Measurements from ENCODE around the gene DPP3. TPM values are rescaled to one million over a fixed set of nuclear protein-coding genes. Genes with fewer than 3 reads are reported as not detected.
"Not testable (repeated sequence)": the region's sequence is repeated elsewhere in the genome, so short reads cannot be mapped to it uniquely, and the experiment has no call there.

The DPP3 gene
- total RNA-seq, 1 donor from 2014 or later = 63.3 TPM

DNA sequence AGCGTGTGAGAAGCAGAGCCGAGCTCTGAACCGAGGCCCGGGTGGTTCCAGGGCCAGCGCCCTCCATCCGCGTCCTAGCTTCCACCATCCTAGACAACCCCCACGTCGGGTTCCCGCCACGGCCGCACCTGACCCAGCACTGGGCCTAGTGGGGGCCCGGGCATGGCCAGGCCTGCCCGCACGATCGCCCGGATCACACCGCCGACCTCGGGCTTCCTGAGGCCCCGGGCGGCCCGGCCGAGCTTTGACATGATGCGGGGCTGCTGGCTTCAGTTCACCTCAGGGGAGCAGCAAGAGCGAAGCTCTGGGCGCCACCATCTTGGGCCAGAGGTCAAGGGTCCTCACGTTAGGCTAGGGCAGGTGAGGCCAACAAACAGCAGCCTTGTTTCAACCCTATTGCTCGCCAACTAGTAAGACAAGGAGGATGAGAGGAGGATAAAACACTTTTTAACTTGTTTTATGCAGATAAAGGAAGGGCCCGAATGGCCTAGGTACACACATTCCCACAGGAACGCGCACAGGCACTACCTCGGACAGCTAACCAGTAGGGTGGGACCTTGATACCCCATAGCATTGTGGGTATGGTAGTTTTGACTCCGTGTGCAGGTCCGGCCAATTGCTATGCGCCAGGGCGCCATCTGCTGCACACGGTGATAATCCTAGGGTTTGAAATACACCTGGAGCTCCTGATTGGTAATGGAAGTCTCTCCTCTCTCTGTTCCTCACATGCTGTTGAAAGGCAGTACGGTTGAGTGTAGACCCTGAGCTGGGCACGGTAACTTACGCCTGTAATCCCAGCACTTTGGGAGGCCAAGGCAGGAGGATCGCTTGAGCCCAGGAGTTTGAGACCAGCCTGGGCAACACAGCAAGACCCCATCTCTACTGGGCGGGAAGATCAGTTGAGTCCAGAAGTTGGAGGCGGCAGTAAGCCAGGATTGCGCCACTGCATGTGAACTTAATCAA is 41.4 kb upstream of the DPP3 start, which contains the start of gene MRPL11:
TSS of gene MRPL11 (minus strand) at position 345 of the 963 bp plus-strand sequence. CDS start at position 251, 94 bp downstream.
- ATAC-seq (ENCODE audit: low read depth) = peak; percentile 98
- CTCF ChIA-PET = interaction anchor here (0.8 to 2.4 kb wide), 21 partner anchors 8 to 239 kb away, joined by 3 to 19 read pairs (median 7); partner anchors contain the start of genes DPP3, NPAS4, PELI3 and RBM4

DNA sequence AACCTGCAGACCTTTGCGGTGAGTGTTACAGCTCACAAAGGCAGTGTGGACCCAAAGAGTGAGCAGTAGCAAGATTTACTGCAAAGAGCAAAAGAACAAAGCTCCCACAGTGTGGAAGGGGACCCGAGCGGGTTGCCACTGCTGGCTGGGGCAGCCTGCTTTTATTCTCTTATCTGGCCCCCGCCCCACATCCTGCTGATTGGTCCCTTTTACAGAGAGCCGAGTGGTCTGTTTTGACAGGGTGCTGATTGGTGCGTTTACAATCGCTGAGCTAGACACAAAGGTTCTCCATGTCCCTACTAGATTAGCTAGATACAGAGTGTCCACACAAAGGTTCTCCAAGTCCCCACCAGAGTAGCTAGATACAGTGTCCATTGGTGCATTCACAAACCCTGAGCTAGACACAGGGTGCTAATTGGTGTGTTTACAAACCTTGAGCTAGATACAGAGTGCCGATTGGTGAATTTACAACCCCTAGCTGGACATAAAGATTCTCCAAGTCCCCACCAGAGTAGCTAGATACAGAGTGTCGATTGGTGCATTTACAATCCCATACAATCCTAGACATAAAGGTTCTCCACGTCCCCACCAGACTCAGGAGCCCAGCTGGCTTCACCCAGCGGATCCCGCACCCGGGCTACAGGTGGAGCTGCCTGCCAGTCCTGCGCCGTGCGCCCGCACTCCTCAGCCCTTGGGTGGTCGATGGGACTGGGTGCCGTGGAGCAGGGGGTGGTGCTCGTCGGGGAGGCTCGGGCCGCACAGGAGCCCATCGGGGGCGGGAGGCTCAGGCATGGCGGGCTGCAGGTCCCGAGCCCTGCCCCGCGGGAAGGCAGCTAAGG is 39.9 kb upstream of the DPP3 start:
- H3K27me3 Mint-ChIP-seq; intact Hi-C loops (cut with micrococcal nuclease); POLR2A ChIA-PET; H3K4me1 Mint-ChIP-seq; H3K27ac Mint-ChIP-seq; DNase-seq; ATAC-seq (ENCODE audit: low read depth); H3K4me3 Mint-ChIP-seq: not testable (repeated sequence)
- CTCF ChIA-PET = interaction anchor here (1.3 to 2.4 kb wide), 2 partner anchors 10 to 29 kb away, joined by 3 to 9 read pairs; no protein-coding TSS in a partner anchor
- H3K36me3 Mint-ChIP-seq (ENCODE audit: low read depth) = peaks cover 29% of the 10 kb centered on the region
- H3K9me3 Mint-ChIP-seq = peaks cover 11% of the 10 kb centered on the region

More for the DNA sequence above, 41.4 kb upstream of the DPP3 start, which contains the start of gene MRPL11:
- Mint-ChIP-seq H3K4me3 (peak within 1 kb of the TSS; percentile 87), H3K36me3 (ENCODE audit: low read depth) (peaks cover 37% of the 10 kb centered on the region), H3K27ac (peak within 1 kb of the TSS; percentile 97), H3K9me3 (peaks cover 9% of the 10 kb centered on the region), H3K27me3 (peaks cover 4% of the 10 kb centered on the region), H3K4me1 (peaks cover 8% of the 10 kb centered on the region)
- TF ChIP-seq CTCF (IDR thresholded peaks at IDR 0.05) = no peak
- intact Hi-C loops (cut with micrococcal nuclease) = loop anchor here (1.0 to 5.0 kb wide), 10 partner anchors 17 to 239 kb away; partner anchors contain the start of genes ACTN3, DPP3, NPAS4 and PELI3
- DNase-seq = peak; percentile 78
- POLR2A ChIA-PET = interaction anchor here (0.6 to 1.8 kb wide), 28 partner anchors 10 to 1418 kb away, joined by 3 to 40 read pairs (median 4); partner anchors contain the start of genes ACTN3, BBS1, BRMS1 and CCDC85B

GRCh38 chr11:66440940-66441282 is 39.3 kb upstream of the DPP3 start:
- H3K4me3 Mint-ChIP-seq; H3K27me3 Mint-ChIP-seq; ATAC-seq (ENCODE audit: low read depth); DNase-seq; H3K27ac Mint-ChIP-seq; H3K4me1 Mint-ChIP-seq; POLR2A ChIA-PET; intact Hi-C loops (cut with micrococcal nuclease): not testable (repeated sequence)
- CTCF ChIA-PET = interaction anchor here (1.3 kb wide), 1 partner anchor 28 kb away, joined by 3 read pairs; no protein-coding TSS in a partner anchor
- Mint-ChIP-seq H3K9me3 (peaks cover 11% of the 10 kb centered on the region), H3K36me3 (ENCODE audit: low read depth) (peaks cover 23% of the 10 kb centered on the region)

- ATAC-seq (ENCODE audit: low read depth) = no peak
- ChIA-PET POLR2A (no interaction called here), CTCF (interaction anchor here (0.9 kb wide), 1 partner anchor 13 kb away, joined by 4 read pairs; no protein-coding TSS in a partner anchor)
- TF ChIP-seq CTCF (IDR thresholded peaks at IDR 0.05) = no peak
- no peak for DNase-seq
- Mint-ChIP-seq H3K27me3 (peaks cover 4% of the 10 kb centered on the region), H3K27ac (no peak overlapping the region), H3K4me1 (peaks cover 3% of the 10 kb centered on the region), H3K9me3 (peaks cover 11% of the 10 kb centered on the region), H3K36me3 (ENCODE audit: low read depth) (peaks cover 4% of the 10 kb centered on the region), H3K4me3 (no peak overlapping the region)
- intact Hi-C loops (cut with micrococcal nuclease) = no loop called here
Measured at GRCh38 chr11:66443602-66444001, 36.6 kb upstream of the DPP3 start.

DNA sequence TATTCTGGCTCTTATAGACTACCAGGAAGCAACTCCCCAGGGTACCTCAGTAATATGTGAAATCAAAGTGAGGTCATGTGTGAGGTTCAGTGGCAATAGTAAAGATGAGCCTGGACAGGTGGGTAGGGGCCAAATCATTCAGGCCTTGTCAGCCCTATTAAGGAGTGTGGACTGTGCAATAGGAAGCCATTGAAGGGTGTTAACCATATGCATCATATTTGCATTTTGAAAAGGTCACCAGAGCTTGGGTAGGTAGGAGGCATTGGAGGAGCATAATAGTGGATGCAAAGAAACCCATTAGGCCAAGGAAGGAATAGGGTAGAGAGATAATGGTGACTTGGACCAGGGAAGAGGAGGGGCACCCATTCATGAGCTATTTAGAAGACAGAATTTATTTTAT is 33.2 kb upstream of the DPP3 start:
- no peak overlapping the region for H3K27ac Mint-ChIP-seq
- TF ChIP-seq CTCF (IDR thresholded peaks at IDR 0.05) = no peak

More for the DNA sequence above, 33.2 kb upstream of the DPP3 start:
- no peak overlapping the region for H3K4me3 Mint-ChIP-seq
- no peaks in the 10 kb centered on the region for H3K4me1 Mint-ChIP-seq
- H3K36me3 Mint-ChIP-seq (ENCODE audit: low read depth) = no peaks in the 10 kb centered on the region
- intact Hi-C loops (cut with micrococcal nuclease) = no loop called here
- POLR2A ChIA-PET = interaction anchor here (0.6 kb wide), 1 partner anchor 394 kb away, joined by 5 read pairs; no protein-coding TSS in a partner anchor
- ATAC-seq (ENCODE audit: low read depth) = no peak
- CTCF ChIA-PET = no interaction called here
- H3K9me3 Mint-ChIP-seq = peaks cover 11% of the 10 kb centered on the region
- no peak for DNase-seq
- H3K27me3 Mint-ChIP-seq = peaks cover 4% of the 10 kb centered on the region

Data from activated B cell treated with CpG ODN at 0.5 μM for 24 hours (primary cell).